ENCODE measurements around the gene DIAPH1. TPM values are rescaled to one million over a fixed set of nuclear protein-coding genes. Genes with fewer than 3 reads are reported as not detected.

The DIAPH1 gene
- total RNA-seq, 1 donor from 2014 or later: 232 TPM

Other genes with a start within 250 kb of the DIAPH1 start
- gene PCDHGB3, start 248.8 kb downstream of the DIAPH1 start, total RNA-seq: 0.40 and 0.49 TPM in 2 replicates
- 0.31 and 0.54 TPM in 2 replicates for gene PCDHGA6, start 245.1 kb downstream of the DIAPH1 start, total RNA-seq
- 0.05 and 0.23 TPM in 2 replicates for gene PCDHGA7, start 236.3 kb downstream of the DIAPH1 start, total RNA-seq
- gene PCDHGB4, start 231.3 kb downstream of the DIAPH1 start, total RNA-seq: 0.21 TPM in 2 replicates
- 0.02 and 0.09 TPM in 2 replicates for gene PCDHGA8, start 226.4 kb downstream of the DIAPH1 start, total RNA-seq
- gene PCDHGB5, start 221.1 kb downstream of the DIAPH1 start, total RNA-seq: 0.43 and 0.47 TPM in 2 replicates
- gene PCDHGA9, start 216.2 kb downstream of the DIAPH1 start, total RNA-seq: 0.33 and 0.44 TPM in 2 replicates
- 0.09 and 0.14 TPM in 2 replicates for gene PCDHGB6, start 211.0 kb downstream of the DIAPH1 start, total RNA-seq
- gene PCDHGA10, start 206.0 kb downstream of the DIAPH1 start, total RNA-seq: 0.07 and 0.21 TPM in 2 replicates
- gene PCDHGB7, start 201.3 kb downstream of the DIAPH1 start, total RNA-seq: 0.12 and 0.17 TPM in 2 replicates
- gene PCDHGA11, start 197.9 kb downstream of the DIAPH1 start, total RNA-seq: 0.23 and 0.31 TPM in 2 replicates
- 0.12 and 0.16 TPM in 2 replicates for gene PCDHGA12, start 188.5 kb downstream of the DIAPH1 start, total RNA-seq
- 0.24 and 0.58 TPM in 2 replicates for gene PCDHGC3, start 143.0 kb downstream of the DIAPH1 start, total RNA-seq
- not detected in 2 replicates for gene PCDHGC4, start 134.0 kb downstream of the DIAPH1 start, total RNA-seq
- not detected in 2 replicates for gene PCDHGC5, start 129.9 kb downstream of the DIAPH1 start, total RNA-seq
- gene HDAC3, start 17.8 kb upstream of the DIAPH1 start, total RNA-seq: 88.1 and 92.3 TPM in 2 replicates
- gene RELL2, start 18.0 kb upstream of the DIAPH1 start, total RNA-seq: 24.1 TPM in 2 replicates
- 33.1 and 34.5 TPM in 2 replicates for gene FCHSD1, start 32.4 kb upstream of the DIAPH1 start, total RNA-seq
- 9.2 and 10.9 TPM in 2 replicates for gene ARAP3, start 63.2 kb upstream of the DIAPH1 start, total RNA-seq

Measured in activated CD4-positive, alpha-beta T cell treated with anti-CD3 and anti-CD28 coated beads, Interleukin-2, amount 10 ng/mL, durations not matched to agents 24 days and 14 days (primary cell).